Fibroblast of lung (primary cell): ENCODE results near the gene CENPB. TPM values are rescaled to one million over a fixed set of nuclear protein-coding genes. Genes with fewer than 3 reads are reported as not detected.

Source experiments
- DNase-seq, 2 donors: peaks; one replicate each; pipeline versions ENCODE4 v3.0.0 to v3.0.0-alpha.2; 2010; ENCODE audit warnings: low read depth in 2 of 2
- H2AFZ ChIP-seq: 2 replicates; pipeline ENCODE4 v1.5.1; 2012; ENCODE audit warnings: low read length, control low read depth, inconsistent platforms
- H3K27ac ChIP-seq: 2 replicates; pipeline ENCODE4 v1.5.1; 2011; ENCODE audit warnings: low read length, control low read depth; ENCODE audit not compliant: insufficient read depth
- H3K27me3 ChIP-seq: 2 replicates; pipeline ENCODE4 v1.5.1; 2011; ENCODE audit warnings: mild to moderate bottlenecking, low read length; ENCODE audit not compliant: control insufficient read depth, insufficient read depth
- H3K36me3 ChIP-seq: 2 replicates; pipeline ENCODE4 v1.5.1; 2011; ENCODE audit warnings: low read length; ENCODE audit not compliant: control insufficient read depth, insufficient read depth
- H3K4me1 ChIP-seq: 2 replicates; pipeline ENCODE4 v1.5.1; 2011; ENCODE audit warnings: low read length; ENCODE audit not compliant: control insufficient read depth, insufficient read depth; ENCODE audit errors: extremely low read depth
- H3K4me2 ChIP-seq: 2 replicates; pipeline ENCODE4 v1.5.1; 2011; ENCODE audit warnings: low read length, control low read depth; ENCODE audit not compliant: insufficient read depth; ENCODE audit errors: extremely low read depth
- H3K4me3 ChIP-seq, 4 experiments: fragments of 200-600 bp in 1 of 4; sonication (generic) in 1 of 4; replicated peaks in 1 of 4; 2 replicates each; pipeline ENCODE4 v1.5.1; 2011 to 2016; ENCODE audit warnings: low read length in 4 of 4, low read depth in 3 of 4, mild to moderate bottlenecking in 3 of 4, control low read depth in 2 of 4, inconsistent platforms in 1 of 4, mixed read lengths in 1 of 4; ENCODE audit not compliant: insufficient read depth in 1 of 4; ENCODE audit errors: control extremely low read depth in 1 of 4
- H3K79me2 ChIP-seq: 2 replicates; pipeline ENCODE4 v1.5.1; 2012; ENCODE audit warnings: mild to moderate bottlenecking, low read length, inconsistent platforms; ENCODE audit not compliant: control insufficient read depth, insufficient read depth
- H3K9ac ChIP-seq: 2 replicates; pipeline ENCODE4 v1.5.1; 2011; ENCODE audit warnings: mild to moderate bottlenecking, low read length, control low read depth; ENCODE audit not compliant: insufficient read depth
- H3K9me3 ChIP-seq: 2 replicates; pipeline ENCODE4 v1.5.1; 2012; ENCODE audit warnings: low read depth, low read length; ENCODE audit not compliant: control insufficient read depth, insufficient read depth
- H4K20me1 ChIP-seq: 2 replicates; pipeline ENCODE4 v1.5.1; 2011; ENCODE audit warnings: low read length; ENCODE audit not compliant: control insufficient read depth, insufficient read depth; ENCODE audit errors: extremely low read depth
- EZH2 ChIP-seq: IDR thresholded peaks from 2 replicates; pipeline ENCODE4 v1.5.1; 2012; ENCODE audit warnings: low read length, control low read depth, mild to moderate bottlenecking; ENCODE audit errors: missing control alignments
- polyA plus RNA-seq, 2 donors: library from polyadenylated mRNA; depleted of rRNA in 1 of 2; stranded (reverse) in 1 of 2; unstranded in 1 of 2; fragments of >200 nt; gene quantifications; 2 replicates each; pipeline ENCODE4 v1.2.1, GENCODE V29; 2011 to 2012; ENCODE audit warnings: missing spikeins in 1 of 2
- total RNA-seq: library from RNA; depleted of rRNA; stranded (reverse); fragments of >200 nt; gene quantifications from 2 replicates; pipeline ENCODE4 v1.2.1, GENCODE V29; 2014
- TF ChIP-seq, protein P1 (sequence below), 2 donors: IDR thresholded peaks in 1 of 2; conservative IDR thresholded peaks in 1 of 2; 1 replicate in 1 of 2; 2 replicates in 1 of 2; pipeline ENCODE4 v1.5.1; 2011 to 2012; ENCODE audit warnings: low read length in 2 of 2, control low read depth in 1 of 2, inconsistent platforms in 1 of 2, low read depth in 1 of 2, mild to moderate bottlenecking in 1 of 2

CENPB gene
- total and polyA plus RNA-seq, 2 donors (not counting 1 experiment from before 2014, with no cell fraction given) = 32.6 to 106 TPM

DNA sequence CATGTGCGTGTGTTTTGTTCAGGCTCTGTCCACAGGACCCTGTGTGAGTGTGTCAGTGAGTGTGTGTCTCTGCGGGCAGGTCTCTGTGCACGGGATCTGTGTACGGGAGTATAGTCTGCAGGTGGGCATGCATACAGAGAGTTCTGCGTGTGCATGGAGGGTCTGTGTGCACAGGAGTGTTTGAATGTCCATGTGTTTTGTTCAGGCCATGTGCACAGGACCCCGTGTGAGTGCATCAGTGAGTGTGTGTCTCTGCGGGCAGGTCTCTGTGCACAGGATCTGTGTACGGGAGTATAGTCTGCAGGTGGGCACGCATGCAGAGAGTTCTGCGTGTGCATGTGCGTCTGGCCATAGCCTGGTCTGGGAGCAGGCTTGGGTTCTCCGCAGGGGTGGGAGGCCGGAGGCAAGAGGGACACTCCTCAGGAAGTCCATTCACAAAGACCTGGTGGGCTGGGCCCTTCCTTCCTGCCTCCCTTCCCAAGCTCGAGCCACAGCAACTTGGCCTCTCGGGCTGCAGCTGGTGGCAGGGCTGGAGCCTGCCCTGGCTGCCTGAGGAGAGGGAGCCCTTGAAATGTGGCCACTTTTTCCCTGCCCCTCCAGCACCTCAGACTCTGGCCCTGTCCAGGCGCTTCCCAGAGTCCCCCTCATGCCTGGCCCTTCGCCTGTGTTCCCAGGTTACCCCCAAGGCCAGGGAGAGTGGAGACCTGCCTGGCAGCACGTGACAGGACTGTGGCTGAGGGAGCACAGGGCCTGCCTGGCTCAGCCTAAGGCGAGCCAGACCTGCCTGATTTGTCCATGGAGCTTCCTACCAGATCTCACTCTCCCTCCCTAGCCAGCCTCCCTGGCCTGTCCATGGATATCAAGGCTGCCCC is 47.2 kb downstream of the CENPB start:
- H3K4me2 ChIP-seq = no peak overlapping the region
- no peaks in the 10 kb centered on the region for H3K9me3 ChIP-seq
- no peak overlapping the region for H3K9ac ChIP-seq
- no peak overlapping the region for H3K4me3 ChIP-seq
- no peaks in the 10 kb centered on the region for H3K36me3 ChIP-seq
- no peak overlapping the region for H2AFZ ChIP-seq
- no peaks in the 10 kb centered on the region for H3K79me2 ChIP-seq
- H3K4me1 ChIP-seq = no peaks in the 10 kb centered on the region
- H3K27ac ChIP-seq = no peak overlapping the region
- H4K20me1 ChIP-seq = no peaks in the 10 kb centered on the region
- DNase-seq = no peak
- no peak for TF ChIP-seq EZH2
- TF ChIP-seq, protein P1, sequence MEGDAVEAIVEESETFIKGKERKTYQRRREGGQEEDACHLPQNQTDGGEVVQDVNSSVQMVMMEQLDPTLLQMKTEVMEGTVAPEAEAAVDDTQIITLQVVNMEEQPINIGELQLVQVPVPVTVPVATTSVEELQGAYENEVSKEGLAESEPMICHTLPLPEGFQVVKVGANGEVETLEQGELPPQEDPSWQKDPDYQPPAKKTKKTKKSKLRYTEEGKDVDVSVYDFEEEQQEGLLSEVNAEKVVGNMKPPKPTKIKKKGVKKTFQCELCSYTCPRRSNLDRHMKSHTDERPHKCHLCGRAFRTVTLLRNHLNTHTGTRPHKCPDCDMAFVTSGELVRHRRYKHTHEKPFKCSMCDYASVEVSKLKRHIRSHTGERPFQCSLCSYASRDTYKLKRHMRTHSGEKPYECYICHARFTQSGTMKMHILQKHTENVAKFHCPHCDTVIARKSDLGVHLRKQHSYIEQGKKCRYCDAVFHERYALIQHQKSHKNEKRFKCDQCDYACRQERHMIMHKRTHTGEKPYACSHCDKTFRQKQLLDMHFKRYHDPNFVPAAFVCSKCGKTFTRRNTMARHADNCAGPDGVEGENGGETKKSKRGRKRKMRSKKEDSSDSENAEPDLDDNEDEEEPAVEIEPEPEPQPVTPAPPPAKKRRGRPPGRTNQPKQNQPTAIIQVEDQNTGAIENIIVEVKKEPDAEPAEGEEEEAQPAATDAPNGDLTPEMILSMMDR (conservative IDR thresholded peaks at IDR 0.05 in 1 of 2, IDR thresholded peaks at IDR 0.05 in 1 of 2; ENCODE audit: low read depth in 1 of 2, low read length in 2 of 2) = no peak
- H3K27me3 ChIP-seq = no peaks in the 10 kb centered on the region

DNA sequence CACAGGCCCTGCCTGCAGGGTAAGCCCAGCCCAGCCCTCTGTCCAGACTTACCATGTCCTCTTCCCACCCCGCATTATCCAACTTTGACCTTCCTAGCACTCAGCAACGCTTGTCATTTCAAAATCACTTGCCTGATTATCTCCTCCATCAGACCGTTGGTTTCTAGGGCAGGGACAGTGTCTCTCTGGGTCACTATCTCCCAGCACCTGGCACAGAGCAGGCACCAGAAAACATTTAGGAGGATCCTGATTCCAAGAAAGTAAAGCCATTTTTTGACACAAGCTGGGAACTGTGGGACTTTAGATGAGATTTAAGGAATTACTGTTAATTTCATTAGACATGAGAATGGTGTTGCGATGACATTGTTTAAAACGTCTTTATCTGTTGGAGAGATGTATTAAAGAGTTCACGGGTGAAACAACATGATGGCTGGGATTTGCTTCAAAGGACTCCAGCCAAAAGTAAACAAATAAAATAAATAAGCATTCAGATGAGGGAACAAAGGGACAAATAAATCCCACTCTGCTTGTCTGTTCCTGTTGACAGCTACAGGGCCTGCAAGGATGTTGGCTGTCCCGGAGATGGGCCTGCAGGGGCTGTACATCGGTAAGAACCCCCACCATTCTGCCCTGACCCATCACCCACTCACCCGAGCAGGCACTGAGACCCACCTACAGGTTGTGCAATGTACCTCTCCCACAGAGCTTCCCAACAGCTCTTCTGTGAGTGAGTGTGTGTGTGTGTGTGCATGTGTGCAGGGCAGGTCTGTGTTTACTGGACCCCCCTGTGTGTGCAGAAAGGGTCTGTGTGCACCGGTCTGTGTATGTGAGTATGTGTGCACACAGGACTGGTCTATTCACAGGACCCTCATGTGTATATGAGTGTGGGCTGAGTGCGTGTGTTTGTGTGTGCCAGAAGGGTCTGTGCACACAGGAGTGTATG is 48.2 kb downstream of the CENPB start:
- Histone ChIP-seq H3K4me3 (no peak overlapping the region), H3K27ac (no peak overlapping the region), H2AFZ (no peak overlapping the region), H4K20me1 (no peaks in the 10 kb centered on the region), H3K9ac (no peak overlapping the region), H3K9me3 (no peaks in the 10 kb centered on the region), H3K4me1 (no peaks in the 10 kb centered on the region), H3K4me2 (no peak overlapping the region), H3K79me2 (no peaks in the 10 kb centered on the region), H3K27me3 (no peaks in the 10 kb centered on the region), H3K36me3 (no peaks in the 10 kb centered on the region)
- no peak for DNase-seq
- no peak for TF ChIP-seq EZH2
- TF ChIP-seq, protein P1 (conservative IDR thresholded peaks at IDR 0.05 in 1 of 2, IDR thresholded peaks at IDR 0.05 in 1 of 2; ENCODE audit: low read depth in 1 of 2, low read length in 2 of 2) = no peak

DNA sequence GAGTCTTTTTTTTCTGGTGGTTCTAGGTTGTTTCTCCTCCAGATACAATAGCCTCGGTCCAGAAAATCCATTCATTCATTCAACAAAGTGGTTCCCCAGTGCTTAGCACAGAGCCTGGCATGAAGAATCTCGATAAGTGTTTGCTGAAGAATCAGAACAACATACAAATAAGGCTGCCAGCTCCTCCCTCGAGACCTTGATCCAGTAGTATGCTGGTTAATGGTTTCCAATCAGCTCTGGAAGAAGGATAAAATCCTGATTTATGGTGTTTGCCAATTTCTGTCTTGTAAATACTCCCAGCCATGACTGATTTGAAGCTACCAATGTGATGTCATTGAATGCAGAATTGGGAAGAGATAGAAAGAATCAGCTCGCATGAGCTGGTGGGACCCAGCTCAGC is 50.8 kb downstream of the CENPB start:
- no peak overlapping the region for H3K4me3 ChIP-seq
- DNase-seq = no peak
- TF ChIP-seq, protein P1 (conservative IDR thresholded peaks at IDR 0.05 in 1 of 2, IDR thresholded peaks at IDR 0.05 in 1 of 2; ENCODE audit: low read depth in 1 of 2, low read length in 2 of 2) = no peak
- TF ChIP-seq EZH2 = no peak
- H3K4me2 ChIP-seq = no peak overlapping the region
- no peaks in the 10 kb centered on the region for H3K36me3 ChIP-seq
- no peaks in the 10 kb centered on the region for H3K79me2 ChIP-seq
- no peak overlapping the region for H3K27ac ChIP-seq
- no peak overlapping the region for H2AFZ ChIP-seq
- no peaks in the 10 kb centered on the region for H3K9me3 ChIP-seq
- no peaks in the 10 kb centered on the region for H3K4me1 ChIP-seq
- H4K20me1 ChIP-seq = no peaks in the 10 kb centered on the region
- peaks cover 12% of the 10 kb centered on the region for H3K27me3 ChIP-seq
- H3K9ac ChIP-seq = no peak overlapping the region
